ENCODE measurements around the gene GCNA.

DNA sequence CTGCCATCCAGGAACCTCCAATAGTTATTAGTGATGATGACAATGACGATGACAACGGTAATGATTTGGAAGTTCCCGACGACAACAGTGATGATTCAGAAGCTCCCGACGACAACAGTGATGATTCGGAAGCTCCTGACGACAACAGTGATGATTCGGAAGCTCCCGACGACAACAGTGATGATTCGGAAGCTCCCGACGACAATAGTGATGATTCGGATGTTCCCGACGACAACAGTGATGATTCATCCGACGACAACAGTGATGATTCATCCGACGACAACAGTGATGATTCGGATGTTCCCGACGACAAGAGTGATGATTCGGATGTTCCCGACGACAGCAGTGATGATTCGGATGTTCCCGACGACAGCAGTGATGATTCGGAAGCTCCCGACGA, 25.4 kb downstream of the GCNA start:
- TF ChIP-seq EP300 (IDR thresholded peaks at IDR 0.05; ENCODE audit: borderline replicate concordance in 1 of 2, control insufficient read depth in 1 of 2, low read depth in 2 of 2, low read length in 2 of 2): no peak
- no peak for TF ChIP-seq ZNF384 (IDR thresholded peaks at IDR 0.05; ENCODE audit: borderline replicate concordance, low read depth, low read length)
- TF ChIP-seq POLR2A (IDR thresholded peaks at IDR 0.05; ENCODE audit: low read depth, low read length): no peak
- TF ChIP-seq SPI1 (IDR thresholded peaks at IDR 0.05; ENCODE audit: borderline replicate concordance, insufficient read depth, low read depth, low read length): no peak
- TF ChIP-seq CREM (IDR thresholded peaks at IDR 0.05; ENCODE audit: low read depth): no peak
- no peak for TF ChIP-seq RBBP5 (conservative IDR thresholded peaks at IDR 0.05)
- no peak for TF ChIP-seq KLF5 (IDR thresholded peaks at IDR 0.05; ENCODE audit: partially characterized antibody)
- TF ChIP-seq, protein P1, sequence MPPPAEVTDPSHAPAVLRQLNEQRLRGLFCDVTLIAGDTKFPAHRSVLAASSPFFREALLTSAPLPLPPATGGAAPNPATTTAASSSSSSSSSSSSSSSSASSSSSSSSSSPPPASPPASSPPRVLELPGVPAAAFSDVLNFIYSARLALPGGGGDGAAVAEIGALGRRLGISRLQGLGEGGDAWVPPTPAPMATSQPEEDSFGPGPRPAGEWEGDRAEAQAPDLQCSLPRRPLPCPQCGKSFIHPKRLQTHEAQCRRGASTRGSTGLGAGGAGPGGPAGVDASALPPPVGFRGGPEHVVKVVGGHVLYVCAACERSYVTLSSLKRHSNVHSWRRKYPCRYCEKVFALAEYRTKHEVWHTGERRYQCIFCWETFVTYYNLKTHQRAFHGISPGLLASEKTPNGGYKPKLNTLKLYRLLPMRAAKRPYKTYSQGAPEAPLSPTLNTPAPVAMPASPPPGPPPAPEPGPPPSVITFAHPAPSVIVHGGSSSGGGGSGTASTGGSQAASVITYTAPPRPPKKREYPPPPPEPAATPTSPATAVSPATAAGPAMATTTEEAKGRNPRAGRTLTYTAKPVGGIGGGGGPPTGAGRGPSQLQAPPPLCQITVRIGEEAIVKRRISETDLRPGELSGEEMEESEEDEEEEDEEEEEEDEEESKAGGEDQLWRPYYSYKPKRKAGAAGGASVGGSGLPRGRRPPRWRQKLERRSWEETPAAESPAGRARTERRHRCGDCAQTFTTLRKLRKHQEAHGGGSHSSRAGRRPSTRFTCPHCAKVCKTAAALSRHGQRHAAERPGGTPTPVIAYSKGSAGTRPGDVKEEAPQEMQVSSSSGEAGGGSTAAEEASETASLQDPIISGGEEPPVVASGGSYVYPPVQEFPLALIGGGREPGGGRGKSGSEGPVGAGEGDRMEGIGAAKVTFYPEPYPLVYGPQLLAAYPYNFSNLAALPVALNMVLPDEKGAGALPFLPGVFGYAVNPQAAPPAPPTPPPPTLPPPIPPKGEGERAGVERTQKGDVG (CRISPR knock-in tag; IDR thresholded peaks at IDR 0.05): no peak
- TF ChIP-seq, protein P2, sequence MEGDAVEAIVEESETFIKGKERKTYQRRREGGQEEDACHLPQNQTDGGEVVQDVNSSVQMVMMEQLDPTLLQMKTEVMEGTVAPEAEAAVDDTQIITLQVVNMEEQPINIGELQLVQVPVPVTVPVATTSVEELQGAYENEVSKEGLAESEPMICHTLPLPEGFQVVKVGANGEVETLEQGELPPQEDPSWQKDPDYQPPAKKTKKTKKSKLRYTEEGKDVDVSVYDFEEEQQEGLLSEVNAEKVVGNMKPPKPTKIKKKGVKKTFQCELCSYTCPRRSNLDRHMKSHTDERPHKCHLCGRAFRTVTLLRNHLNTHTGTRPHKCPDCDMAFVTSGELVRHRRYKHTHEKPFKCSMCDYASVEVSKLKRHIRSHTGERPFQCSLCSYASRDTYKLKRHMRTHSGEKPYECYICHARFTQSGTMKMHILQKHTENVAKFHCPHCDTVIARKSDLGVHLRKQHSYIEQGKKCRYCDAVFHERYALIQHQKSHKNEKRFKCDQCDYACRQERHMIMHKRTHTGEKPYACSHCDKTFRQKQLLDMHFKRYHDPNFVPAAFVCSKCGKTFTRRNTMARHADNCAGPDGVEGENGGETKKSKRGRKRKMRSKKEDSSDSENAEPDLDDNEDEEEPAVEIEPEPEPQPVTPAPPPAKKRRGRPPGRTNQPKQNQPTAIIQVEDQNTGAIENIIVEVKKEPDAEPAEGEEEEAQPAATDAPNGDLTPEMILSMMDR (IDR thresholded peaks at IDR 0.05 in 2 of 3, conservative IDR thresholded peaks at IDR 0.05 in 1 of 3; ENCODE audit: control insufficient read depth in 2 of 3, extremely low read depth in 1 of 3, insufficient read depth in 1 of 3, low read depth in 3 of 3, low read length in 3 of 3): no peak
